PFSK-1 (cell line): ENCODE measurements around the gene DAB2IP.

Experiments
- POLR2AphosphoS5 ChIP-seq: IDR thresholded peaks from 2 replicates; pipeline ENCODE4 v1.6.1; 2012; ENCODE audit warnings: low read depth, mild to moderate bottlenecking, control low read depth, low read length, moderate library complexity
- REST ChIP-seq, 2 experiments: IDR thresholded peaks; 2 replicates each; pipeline versions ENCODE4 v1.6.1 to v1.8.0; 2011 to 2012; ENCODE audit warnings: low read depth in 2 of 2, low read length in 2 of 2, control low read depth in 1 of 2, inconsistent platforms in 1 of 2, mild to moderate bottlenecking in 1 of 2, moderate library complexity in 1 of 2; ENCODE audit not compliant: insufficient read depth in 1 of 2
- TAF1 ChIP-seq: IDR thresholded peaks from 2 replicates; pipeline ENCODE4 v1.6.1; 2012; ENCODE audit warnings: low read length, control low read depth, borderline replicate concordance; ENCODE audit not compliant: insufficient read depth

- no peak for TF ChIP-seq POLR2AphosphoS5
- TF ChIP-seq TAF1 = no peak
- no peak for TF ChIP-seq REST (IDR thresholded peaks at IDR 0.05; ENCODE audit: insufficient read depth in 1 of 2, low read depth in 2 of 2, low read length in 2 of 2)
Observed at GRCh38 chr9:121622387-121623203, 28.8 kb upstream of the DAB2IP start.
